GM19463 (cell line): ENCODE measurements around the gene HCRT.
"Not testable (repeated sequence)": the region's sequence is repeated elsewhere in the genome, so short reads cannot be mapped to it uniquely, and the experiment has no call there.

Experiments used
- ATAC-seq: cut with Tn5 transposase; IDR thresholded peaks from one replicate; pipeline ENCODE4 v1.9.1; 2021; ENCODE audit warnings: mild to moderate bottlenecking, moderate library complexity; ENCODE audit not compliant: unreplicated experiment

Gene HCRT

DNA sequence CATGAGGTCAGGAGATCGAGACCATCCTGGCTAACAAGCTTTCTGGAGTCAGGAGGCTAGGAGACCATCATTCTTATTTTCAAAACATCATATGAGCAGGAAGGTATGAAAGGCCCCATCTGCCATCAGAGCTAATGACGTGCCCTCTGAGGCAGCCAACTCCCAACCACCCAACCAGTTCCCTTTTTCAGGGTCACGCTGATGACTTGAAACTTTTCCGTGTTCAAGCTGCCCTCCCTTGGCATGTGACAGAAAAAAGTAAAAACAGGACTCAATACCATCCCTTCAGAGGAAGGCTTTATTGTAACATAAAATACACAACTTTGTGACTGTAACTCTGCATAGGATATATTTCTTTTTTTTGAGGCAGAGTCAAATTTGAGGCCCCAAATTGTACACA is 13.6 kb upstream of the HCRT start:
- no peak for ATAC-seq

DNA sequence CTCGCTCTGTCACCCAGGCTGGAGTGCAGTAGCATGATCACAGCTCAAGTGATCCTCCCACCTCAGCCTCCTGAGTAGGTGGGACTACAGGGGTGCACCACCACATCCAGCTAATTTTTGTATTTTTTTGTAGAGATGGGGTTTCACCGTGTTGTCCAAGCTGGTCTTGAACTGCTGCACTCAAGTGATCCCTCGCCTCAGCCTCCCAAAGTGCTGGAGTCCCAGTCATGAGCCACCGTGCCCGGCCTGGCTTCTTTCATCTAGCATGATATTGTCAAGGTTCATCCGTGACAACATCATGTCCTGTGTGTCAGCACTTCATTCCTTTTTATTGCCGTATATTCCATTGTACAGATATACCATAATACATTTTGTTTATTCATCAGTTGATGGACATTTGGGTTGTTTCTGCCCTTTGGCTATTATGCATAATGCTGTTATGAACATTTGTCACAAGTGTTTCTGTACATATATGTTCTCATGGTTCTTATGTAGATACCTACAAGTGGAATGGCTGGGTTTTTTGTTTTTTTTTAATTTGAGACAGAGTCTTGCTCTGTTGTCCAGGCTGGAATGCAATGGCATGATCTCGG is 12.4 kb upstream of the HCRT start:
- ATAC-seq, result no peak

DNA sequence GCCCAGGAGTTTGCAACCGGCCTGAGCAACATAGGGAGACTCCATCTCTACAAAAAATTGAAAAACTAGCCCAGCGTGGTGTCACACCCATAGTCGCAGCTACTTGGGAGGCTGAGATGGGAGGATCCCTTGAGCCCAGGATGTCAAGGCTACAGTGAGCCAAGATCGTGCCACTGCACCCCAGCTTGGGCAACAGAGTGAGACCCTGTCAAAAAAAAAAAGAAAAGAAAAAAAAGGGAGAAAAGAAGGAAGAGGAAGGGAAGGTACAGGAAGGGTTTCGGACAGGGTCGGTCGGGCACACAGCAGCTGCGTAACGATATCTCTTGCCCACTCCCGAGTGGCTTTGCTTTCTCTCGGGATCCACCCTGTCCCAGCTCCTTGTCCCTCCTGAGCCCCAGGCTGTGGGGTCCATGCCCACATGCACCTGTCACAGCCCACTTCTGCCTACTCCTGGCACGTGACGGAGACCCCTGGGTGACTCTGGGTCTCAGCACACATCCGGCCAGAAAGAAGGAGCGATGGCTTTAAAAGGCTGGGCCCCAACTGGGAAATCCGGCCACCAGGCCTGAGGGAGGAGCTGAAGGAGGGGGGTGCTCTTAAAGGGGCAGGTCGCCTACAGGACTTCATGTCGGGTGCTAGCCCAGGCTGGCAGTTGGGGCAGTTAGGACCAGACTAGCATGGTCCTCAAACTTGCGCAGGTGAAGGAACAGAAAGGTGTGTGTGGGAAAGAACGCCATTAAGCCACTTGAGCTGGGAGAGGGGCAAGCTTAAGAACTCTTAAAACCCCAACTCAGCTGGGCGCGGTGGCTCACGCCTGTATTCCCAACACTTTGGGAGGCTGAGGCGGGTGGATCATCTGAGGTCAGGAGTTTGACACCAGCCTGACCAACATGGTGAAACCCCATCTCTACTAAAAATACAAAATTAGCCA is 9.0 kb upstream of the HCRT start, which contains the start of gene GHDC:
Gene GHDC (minus strand): TSS at position 526 of the 931 bp plus-strand sequence. CDS start 913 bp downstream, outside the sequence.
- peak; percentile 93 for ATAC-seq

DNA sequence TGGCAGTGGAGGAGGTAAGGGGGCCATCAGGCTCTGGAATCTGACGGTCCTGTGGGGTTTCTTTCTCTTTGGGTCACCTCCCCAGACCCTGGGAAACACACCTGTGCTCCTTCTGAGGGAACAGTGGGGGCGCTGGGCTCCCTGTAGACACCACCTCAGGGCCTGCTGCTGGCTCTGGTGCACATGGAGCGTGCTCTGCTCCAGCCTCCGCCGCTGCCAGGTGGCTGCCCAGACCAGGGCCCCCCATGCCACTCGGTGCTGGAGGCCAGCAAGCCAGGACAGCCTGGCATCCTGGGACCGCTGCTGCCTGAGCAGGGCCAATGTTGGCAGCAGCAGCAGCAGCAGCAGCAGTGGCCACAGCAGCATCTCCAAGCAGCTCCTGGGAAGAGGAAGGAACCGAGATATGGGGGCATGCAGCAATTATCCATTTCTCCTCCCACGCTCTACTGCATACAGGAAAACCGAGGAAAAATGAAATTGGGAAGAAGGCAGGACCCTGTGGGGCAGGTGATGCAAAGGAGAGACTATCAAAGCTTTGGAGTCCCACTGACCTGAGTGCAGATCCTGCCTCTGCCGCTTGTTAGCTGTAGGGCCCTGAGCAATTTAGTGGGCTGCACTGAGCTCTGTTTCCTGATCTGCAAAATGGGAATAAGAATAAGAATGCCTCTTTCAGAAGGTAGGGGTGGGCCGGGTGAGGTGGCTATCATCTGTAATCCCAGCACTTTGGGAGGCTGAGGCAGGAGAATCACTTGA is 8.1 kb upstream of the HCRT start:
- no peak for ATAC-seq

DNA sequence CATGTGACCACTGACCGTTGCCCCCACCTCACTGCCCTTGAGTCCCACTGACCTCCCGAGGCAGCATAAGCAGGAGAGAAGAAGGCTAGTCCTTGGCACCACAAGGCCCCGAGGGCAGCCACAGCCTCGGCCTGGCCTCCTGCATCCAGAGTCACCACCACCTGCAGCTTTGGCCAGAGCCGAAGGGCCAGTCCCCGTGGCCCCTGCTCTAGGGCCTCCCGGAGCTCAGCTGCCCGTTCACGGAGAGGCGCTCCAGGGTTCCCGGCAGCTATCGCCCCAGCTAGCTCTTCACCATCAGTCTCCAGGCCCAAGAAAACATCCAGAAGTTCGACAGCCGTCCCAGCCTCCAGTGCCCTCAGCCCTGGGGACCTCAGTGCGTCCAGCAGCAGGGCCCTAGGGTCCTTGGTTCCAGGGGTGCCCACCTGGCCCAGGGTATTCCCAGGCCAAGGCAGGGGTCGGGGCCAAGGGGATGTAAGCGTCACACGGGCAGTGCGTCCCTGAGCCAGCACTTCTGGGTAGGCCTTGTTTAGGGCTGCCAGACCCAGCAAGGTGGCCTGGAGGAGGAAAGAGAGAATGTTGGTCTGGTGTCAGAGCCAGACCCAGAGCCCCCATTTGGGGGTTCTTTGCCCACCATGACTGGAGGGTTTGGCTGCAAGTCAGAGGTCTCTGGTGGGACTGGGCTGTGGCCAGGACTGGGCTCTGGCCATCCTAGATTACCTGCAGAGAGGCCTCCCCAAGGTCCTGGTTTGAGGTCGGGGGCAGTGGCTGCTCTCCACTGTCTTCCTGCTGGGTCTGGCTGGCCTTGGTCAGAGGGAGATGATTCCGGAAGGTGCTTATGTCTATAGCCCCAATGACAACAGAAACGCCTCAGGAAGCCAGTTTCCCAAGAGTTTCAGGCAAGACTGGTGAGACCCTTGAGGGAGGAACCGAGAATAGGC is 7.2 kb upstream of the HCRT start:
- no peak for ATAC-seq

DNA sequence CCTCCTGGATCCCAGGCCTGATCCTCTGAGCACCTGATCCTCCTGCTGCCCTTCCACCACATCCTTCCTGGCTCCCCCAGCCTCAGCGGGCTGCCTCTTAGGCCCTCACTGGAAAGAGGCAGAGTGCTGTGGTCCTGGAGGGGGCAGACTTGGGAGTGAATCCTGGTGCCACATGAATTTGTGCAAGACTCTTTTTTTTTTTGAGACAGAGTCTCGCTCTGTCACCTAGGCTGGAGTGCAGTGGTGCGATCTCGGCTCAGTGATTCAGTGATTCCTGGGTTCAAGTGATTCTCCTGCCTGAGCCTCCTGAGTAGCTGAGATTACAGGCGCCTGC is 6.0 kb upstream of the HCRT start:
- ATAC-seq, result no peak

DNA sequence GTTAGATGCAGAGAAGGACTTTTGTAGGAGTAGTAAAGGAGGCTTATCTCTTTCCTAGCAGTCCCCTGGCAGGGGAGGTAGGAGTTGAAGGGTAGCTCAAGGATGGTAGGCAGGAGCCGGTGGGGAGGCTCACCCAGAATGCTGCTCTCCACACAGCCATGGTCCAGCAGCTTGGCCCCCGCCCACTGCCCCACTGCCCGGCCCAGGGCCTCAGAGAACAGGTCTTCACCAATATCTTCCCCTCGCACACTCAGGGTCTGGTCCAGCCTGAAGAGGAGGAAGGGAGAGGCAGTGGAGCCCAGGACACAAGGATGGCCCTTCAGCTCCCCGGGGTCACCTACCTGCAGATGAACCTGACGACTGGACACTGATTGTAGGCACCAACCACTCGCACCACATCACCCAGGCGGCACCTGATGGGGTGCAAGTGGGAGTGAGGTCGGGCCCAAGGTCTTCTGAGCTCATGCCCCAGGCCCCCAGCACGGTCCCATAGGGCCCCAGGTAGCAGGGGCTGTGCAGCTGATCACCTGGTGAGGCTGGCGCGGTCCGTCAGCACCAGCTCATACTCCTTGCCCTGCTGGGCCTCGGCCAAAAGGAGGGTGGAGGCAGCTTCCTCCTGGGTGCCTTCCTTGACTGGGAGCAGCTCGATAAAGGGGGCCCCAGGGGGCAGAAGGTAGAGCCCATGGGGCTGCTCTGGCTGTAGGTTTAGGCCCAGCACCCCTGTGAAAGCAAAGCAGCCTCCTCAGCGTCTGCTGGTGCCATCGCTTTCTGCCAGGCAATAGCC is 5.4 kb upstream of the HCRT start:
- ATAC-seq, result no peak

DNA sequence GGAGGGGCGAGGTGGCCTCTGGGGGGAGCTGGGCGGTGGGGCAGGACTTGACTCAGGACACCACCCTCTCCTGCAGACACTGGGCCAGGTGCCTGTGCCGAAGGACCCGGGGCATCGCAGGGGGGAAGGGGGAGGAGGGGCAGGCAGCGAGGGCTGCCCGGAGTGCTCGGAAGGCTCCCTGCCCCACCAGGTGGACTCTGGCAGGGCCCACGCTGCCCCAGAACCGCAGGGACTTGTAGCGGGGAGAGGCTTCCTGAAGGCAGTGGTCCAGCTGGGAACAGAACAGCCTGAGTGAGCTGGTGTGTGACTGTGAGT is 4.4 kb upstream of the HCRT start:
- no peak for ATAC-seq

DNA sequence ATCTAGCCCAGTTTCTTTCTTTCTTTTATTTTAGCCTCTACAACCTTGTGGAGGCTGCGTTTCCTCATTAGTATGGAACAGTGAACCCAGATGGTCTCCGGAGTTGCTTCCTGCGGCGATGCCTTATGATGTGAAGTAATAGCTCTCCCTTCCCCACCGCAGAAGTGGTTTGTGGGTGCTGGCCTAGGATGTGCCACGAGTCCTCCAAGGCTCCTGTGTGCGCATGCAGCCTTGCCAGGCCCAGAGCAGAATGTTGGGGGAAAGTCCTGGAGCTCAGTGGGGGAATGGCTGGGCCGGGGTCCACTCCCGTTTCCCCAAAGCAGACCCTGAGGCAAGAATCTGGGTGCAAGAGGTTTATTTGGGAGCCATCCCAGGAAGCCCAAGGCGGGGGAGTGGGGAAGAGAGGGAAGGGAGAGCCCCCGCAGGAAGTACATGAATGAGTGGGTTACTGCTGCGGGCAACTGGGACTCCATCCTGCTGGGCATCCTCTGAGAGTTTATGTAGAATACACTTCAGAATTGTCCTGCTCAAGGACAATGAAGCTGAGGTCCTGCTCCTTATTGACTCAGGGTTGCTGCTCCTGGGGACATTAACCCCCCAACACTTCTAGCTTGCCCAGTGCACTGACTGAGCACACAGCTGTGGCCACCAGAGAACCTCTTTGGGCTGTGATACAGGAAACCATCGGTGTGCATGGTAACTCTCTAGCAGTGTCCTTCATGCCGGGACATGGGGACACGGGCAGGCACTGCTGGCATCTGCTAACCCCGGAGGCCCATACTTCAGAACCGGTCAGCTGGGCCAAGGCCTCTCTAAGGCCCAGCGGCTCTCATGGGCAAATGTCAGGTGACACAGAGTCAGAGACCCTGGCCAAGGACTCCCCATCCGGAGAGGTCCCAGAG is 3.7 kb upstream of the HCRT start:
- ATAC-seq, result no peak

DNA sequence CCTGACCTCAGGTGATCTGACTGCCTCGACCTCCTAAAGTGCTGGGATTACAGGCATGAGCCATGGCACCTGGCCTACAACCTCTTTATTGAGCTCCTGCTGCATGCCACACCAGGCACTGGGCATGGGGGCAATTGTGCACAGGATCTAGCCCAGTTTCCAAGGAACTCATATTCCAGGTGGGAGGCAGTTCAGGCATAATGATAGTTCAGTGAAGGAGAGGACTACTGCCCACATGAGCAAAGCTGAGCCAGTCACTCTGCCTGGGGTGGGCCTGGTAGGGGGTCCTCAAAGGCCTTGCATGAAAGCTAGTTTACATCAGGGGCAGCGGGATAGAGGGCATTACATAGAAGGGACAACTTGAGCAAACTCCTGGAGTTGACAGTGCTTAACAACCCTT is 2.6 kb upstream of the HCRT start:
- ATAC-seq, result no peak

DNA sequence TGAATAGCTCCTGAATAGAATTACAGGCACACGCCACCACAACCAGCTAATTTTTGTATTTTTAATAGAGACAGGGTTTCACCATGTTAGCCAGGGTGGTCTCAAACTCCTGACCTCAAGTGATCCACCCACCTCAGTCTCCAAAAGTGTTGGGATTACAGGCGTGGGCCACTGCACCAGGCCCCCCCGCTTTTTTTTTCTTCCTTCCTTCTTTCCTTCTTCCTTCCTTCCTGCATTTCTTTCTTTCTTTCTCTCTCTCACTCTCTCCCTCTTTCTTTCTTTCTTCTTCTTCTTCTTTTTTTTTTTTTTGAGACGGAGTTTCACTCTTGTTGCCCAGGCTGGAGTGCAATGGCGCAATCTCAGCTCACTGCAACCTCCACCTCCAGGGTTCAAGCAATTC is 939 bp upstream of the HCRT start:
- ATAC-seq, result not testable (repeated sequence)

DNA sequence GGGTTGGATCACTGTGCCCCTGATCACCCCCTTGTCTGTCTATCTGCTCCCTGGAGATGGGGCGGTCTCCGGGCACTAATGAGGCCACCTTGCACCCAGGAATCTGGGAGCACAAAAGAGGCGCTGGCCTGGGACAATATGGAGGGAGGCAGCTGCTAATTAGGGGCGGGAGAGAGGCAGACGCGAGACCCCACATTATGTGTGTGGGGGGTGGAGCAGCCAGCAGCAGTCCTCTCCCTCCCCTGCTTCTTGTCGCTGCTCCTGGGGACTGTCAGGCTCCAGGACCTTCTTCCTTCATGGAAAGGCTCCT is 324 bp upstream of the HCRT start:
- ATAC-seq, result no peak

DNA sequence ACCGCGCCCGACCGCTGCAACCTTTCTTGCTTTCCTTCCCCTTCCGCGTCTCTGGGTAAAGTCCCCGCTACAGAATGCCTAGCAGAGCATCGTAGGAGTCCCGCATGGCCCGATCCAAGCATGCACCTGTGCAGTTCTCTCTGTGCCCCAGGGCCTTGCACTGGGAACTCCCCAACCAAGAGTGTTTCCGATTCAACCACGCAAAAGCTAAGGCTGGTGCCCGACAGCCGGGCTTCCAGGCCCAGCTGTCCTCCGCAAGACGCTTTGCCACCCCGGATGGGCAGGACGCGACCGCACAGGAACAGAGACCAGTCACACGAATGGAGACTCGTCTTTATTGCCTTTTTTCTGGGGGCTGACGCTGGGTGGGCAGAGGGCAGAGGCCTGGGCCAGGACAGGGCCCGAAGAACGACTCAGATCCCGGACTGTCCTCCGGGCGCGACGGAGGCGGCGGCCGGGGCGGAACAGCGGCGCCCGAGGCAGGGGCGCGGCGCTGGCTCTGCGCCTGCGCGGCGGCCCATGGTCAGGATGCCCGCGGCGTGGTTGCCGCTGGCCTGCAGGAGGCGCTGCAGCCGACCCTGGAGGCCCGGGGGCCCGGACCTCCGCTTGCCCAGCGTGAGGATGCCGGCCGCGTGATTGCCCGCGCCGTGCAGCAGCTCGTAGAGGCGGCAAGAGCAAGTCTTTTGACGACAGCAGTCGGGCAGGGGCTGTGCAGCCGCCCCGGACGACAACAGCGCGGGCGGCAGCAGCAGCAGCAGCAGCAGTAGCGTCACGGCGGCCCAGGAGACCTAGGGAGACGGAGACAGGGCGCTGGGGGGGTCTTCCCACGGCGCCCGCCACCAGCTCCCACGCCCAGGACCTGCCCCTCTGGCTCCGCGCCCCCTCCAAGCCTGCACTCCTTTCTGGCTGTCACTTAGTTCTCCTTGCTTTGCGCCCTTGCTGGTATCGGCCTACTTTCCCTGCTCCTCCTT is 1.2 kb downstream of the HCRT start:
- peak; percentile 55 for ATAC-seq

DNA sequence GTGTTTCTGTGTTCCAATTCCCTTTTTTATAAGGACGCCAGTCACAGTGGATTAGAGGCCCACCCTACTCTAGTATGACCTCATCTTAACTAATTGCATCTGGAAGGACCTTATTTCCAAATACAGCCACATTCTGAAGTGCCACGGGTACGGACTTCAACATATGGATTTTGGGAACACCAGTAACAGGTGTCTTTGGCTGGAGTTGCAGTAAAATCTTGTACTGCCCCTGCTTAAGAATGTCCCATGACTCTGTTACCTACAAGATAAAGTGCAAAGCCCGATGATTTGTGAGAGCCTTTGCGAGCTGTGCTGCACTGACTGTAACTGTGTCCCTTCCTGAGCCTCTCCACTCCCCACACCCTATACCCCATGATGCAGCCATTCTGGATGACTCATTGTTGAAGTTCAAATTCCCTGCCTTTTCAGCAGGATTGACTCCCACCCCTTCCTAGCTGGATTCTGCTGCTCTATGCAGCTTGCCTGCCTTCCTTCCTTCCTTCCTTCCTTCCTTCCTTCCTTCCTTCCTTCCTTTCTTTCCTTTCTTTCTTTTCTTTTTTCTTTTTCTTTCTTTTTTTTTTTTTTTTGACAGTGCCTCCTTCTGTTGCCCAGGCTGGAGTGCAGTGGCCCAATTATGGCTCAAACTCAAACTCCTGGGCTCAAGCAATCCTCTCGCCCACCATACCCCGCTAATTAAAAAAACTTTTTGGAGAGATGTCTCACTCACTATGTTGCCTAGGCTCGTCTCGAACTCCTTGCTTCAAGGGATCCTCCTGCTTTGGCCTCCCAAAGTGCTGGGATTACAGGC is 2.1 kb downstream of the HCRT start:
- ATAC-seq, result no peak

DNA sequence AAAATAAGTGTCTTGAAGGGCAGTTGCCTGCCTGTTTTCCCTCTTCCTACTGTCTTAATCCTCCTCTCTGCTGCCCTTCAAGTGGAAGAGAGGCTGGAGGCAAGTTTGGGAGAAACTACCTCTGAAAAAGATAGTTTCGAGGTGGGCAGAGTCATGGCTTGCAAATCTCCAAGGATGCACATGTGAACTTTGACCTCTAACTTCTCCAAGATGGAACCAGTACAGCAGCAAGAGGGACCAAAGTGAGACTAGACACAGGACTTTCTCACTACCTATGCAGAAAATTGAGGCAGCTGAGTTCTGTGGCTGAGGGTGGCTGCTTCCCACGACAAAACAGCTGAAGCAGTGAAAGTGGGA is 3.4 kb downstream of the HCRT start:
- ATAC-seq, result no peak

DNA sequence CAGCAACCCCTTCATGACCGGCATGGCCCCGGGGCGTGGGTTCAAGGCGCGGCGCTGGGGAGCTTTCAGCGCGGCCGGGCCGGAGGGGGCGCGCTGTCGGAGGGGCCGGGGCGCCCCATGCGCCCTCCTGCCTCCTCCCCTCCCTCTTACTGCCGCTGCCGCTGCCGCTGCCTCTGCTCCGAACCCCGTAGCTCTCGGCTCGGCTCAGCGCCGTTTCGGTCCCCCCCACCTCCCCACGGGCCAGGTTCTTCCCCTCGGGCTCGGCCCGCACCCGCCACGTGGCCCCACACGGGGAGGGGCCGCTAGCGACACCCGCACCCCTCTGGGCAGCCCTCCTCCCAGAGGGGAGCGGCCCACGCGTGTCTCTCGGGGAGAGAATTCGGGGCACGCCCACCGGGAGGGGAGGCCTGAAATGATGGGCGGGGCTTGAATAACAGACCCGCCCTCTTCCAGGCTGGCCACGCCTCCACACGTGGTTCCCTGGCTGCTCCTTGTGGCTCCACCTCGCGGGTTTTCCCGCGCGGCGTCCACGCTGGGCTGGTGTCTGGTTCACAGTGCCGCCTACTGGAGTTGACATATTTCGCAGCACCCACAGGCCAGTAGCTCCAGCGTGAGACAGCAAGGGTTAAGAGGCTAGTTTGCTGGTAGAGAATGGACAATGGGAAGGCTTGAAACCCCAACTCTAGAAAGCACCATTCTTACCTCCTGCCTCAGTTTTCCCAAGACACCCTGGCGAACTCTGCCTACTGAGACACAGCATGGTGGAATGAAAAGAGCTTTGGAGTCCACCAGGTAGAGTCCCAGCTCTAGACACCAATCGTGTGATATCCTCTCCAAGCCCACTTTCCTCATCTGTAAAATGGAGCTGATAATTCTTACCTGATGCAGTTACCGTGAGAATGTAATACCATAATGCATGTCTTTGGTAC is 4.1 kb downstream of the HCRT start, which contains the start of gene KCNH4:
Gene KCNH4 (minus strand): TSS at position 221 of the 929 bp plus-strand sequence. CDS start 197 bp downstream, at position 24.
- ATAC-seq, result peak; percentile 38
